Neural progenitor cell (in vitro differentiated cells): ENCODE data around the gene ARMH3.

ENCODE experiments used
- CTCF ChIP-seq: fragments of 200-600 bp; sonication (generic); IDR thresholded peaks from 2 replicates; pipeline ENCODE4 v1.5.1; 2017; ENCODE audit warnings: antibody characterized with exemption, mild to moderate bottlenecking
- EZH2phosphoT487 ChIP-seq: fragments of 200-600 bp; sonication (generic); IDR thresholded peaks from 2 replicates; pipeline ENCODE4 v1.6.1; 2017; ENCODE audit warnings: antibody characterized with exemption

- no peak for TF ChIP-seq CTCF
- TF ChIP-seq EZH2phosphoT487: no peak
These were observed 87.0 kb downstream of the ARMH3 start for GRCh38 chr10:101968940-101969321.
